Endothelial cell of umbilical vein (primary cell): Measurements from ENCODE around the gene IGF2R. TPM values are rescaled to one million over a fixed set of nuclear protein-coding genes. Genes with fewer than 3 reads are reported as not detected.

Source experiments
- BruUV-seq: library from RNA; stranded (reverse); fragments of 400-500 nt; replicated peaks from 2 replicates; lab custom pipeline; 2021; lab: Mats Ljungman, UMichigan
- CTCF ChIA-PET: fragments of 300-600, 350-600 bp; sonication (Branson Sonifier 250); formaldehyde crosslinking; loops from one replicate; lab custom pipeline; 2021; ENCODE audit warnings: antibody characterized with exemption, inconsistent platforms; lab: Charles Lee
- POLR2A ChIA-PET: fragments of 300-600, 350-600 bp; sonication (Branson Sonifier 250); formaldehyde crosslinking; loops from one replicate; lab custom pipeline; 2021; ENCODE audit warnings: antibody characterized with exemption, inconsistent platforms; lab: Charles Lee
- DNase-seq: peaks from one replicate; pipeline ENCODE4 v3.0.0-alpha.2; 2011; ENCODE audit warnings: low read depth, low spot score
- FAIRE-seq: peaks from 2 replicates; lab custom pipeline; 2011; peaks lifted over from hg19 to GRCh38; lab: Jason Lieb, UNC
- H2AFZ ChIP-seq: 2 replicates; pipeline ENCODE4 v1.6.0; 2012; ENCODE audit warnings: low read depth, low read length, control low read depth, inconsistent platforms
- H3K27ac ChIP-seq: 2 replicates; pipeline ENCODE4 v1.5.1; 2011; ENCODE audit warnings: low read depth, mild to moderate bottlenecking, control low read depth, low read length, moderate library complexity; ENCODE audit not compliant: insufficient read depth
- H3K27me3 ChIP-seq, 2 experiments: 2 replicates each; pipeline versions ENCODE4 v1.6.0 to v1.6.1; 2011; ENCODE audit warnings: low read length in 2 of 2, mixed read lengths in 1 of 2; ENCODE audit not compliant: control insufficient read depth in 2 of 2, insufficient read depth in 2 of 2
- H3K36me3 ChIP-seq, 2 experiments: 2 replicates in 1 of 2; 3 replicates in 1 of 2; pipeline ENCODE4 v1.5.1; 2011; ENCODE audit warnings: low read length in 2 of 2, mild to moderate bottlenecking in 1 of 2, moderate library complexity in 1 of 2; ENCODE audit not compliant: control insufficient read depth in 2 of 2, insufficient read depth in 2 of 2; ENCODE audit errors: extremely low read depth in 1 of 2
- H3K4me1 ChIP-seq: 3 replicates; pipeline ENCODE4 v1.5.1; 2011; ENCODE audit warnings: mild to moderate bottlenecking, low read length; ENCODE audit not compliant: control insufficient read depth, insufficient read depth; ENCODE audit errors: extremely low read depth
- H3K4me2 ChIP-seq: 2 replicates; pipeline ENCODE4 v1.6.1; 2011; ENCODE audit warnings: low read length, control low read depth, mixed read lengths; ENCODE audit not compliant: insufficient read depth
- H3K4me3 ChIP-seq, 3 experiments: fragments of 200-600 bp in 1 of 3; sonication (generic), shearing (Covaris generic) in 1 of 3; replicated peaks in 1 of 3; 2 replicates each; pipeline ENCODE4 v1.5.1; 2011 to 2016; ENCODE audit warnings: control low read depth in 3 of 3, low read length in 3 of 3, mild to moderate bottlenecking in 2 of 3, inconsistent platforms in 1 of 3, low read depth in 1 of 3, moderate library complexity in 1 of 3; ENCODE audit not compliant: insufficient read depth in 1 of 3
- H3K79me2 ChIP-seq: 2 replicates; pipeline ENCODE4 v1.6.0; 2012; ENCODE audit warnings: low read length, inconsistent platforms; ENCODE audit not compliant: control insufficient read depth, insufficient read depth
- H3K9ac ChIP-seq: replicated peaks from 2 replicates; pipeline ENCODE3; 2011; ENCODE audit warnings: low read length, control low read depth; ENCODE audit not compliant: insufficient read depth; ENCODE audit errors: extremely low read depth
- H3K9me1 ChIP-seq: replicated peaks from 3 replicates; pipeline ENCODE4 v1.6.0; 2011; ENCODE audit warnings: mild to moderate bottlenecking, low read length; ENCODE audit not compliant: control insufficient read depth, insufficient read depth; ENCODE audit errors: extremely low read depth
- H3K9me3 ChIP-seq: replicated peaks from 2 replicates; pipeline ENCODE4 v1.5.1; 2012; ENCODE audit warnings: low read length, inconsistent platforms; ENCODE audit not compliant: control insufficient read depth, insufficient read depth
- H4K20me1 ChIP-seq: replicated peaks from 2 replicates; pipeline ENCODE3; 2011; ENCODE audit warnings: mild to moderate bottlenecking, low read length; ENCODE audit not compliant: control insufficient read depth, insufficient read depth; ENCODE audit errors: extremely low read depth
- CTCF ChIP-seq, 2 donors: IDR thresholded peaks; 1 replicate in 1 of 2; 2 replicates in 1 of 2; pipeline ENCODE4 v1.5.1; 2011; ENCODE audit warnings: low read length in 2 of 2, mild to moderate bottlenecking in 2 of 2, moderate library complexity in 2 of 2, control low read depth in 1 of 2, inconsistent platforms in 1 of 2, low read depth in 1 of 2; ENCODE audit not compliant: insufficient read depth in 1 of 2; ENCODE audit errors: extremely low read depth in 1 of 2
- EZH2 ChIP-seq: IDR thresholded peaks from 2 replicates; pipeline ENCODE4 v1.6.1; 2012; ENCODE audit warnings: borderline replicate concordance, low read depth, mild to moderate bottlenecking, moderate library complexity, low read length, inconsistent platforms; ENCODE audit not compliant: severe bottlenecking
- FOS ChIP-seq: IDR thresholded peaks from 2 replicates; pipeline ENCODE4 v1.6.1; 2011; ENCODE audit warnings: mild to moderate bottlenecking, low read length, moderate library complexity, borderline replicate concordance; ENCODE audit not compliant: insufficient read depth
- GATA2 ChIP-seq: IDR thresholded peaks from 2 replicates; pipeline ENCODE4 v1.7.0; 2011; ENCODE audit warnings: low read depth, mild to moderate bottlenecking, moderate library complexity, mixed read lengths, low read length; ENCODE audit not compliant: insufficient read length, insufficient read depth
- JUN ChIP-seq: IDR thresholded peaks from 2 replicates; pipeline ENCODE4 v1.6.1; 2011; ENCODE audit warnings: borderline replicate concordance, low read depth; ENCODE audit not compliant: insufficient read length, insufficient read depth
- MAX ChIP-seq: IDR thresholded peaks from 2 replicates; pipeline ENCODE4 v1.6.1; 2011; ENCODE audit not compliant: insufficient read depth, insufficient read length
- MYC ChIP-seq: IDR thresholded peaks from one replicate; pipeline ENCODE4 v1.6.1; 2011; ENCODE audit warnings: mild to moderate bottlenecking, low read depth, low read length
- POLR2A ChIP-seq: IDR thresholded peaks from 2 replicates; pipeline ENCODE4 v1.6.1; 2012; ENCODE audit warnings: low read depth, mild to moderate bottlenecking, control low read depth, low read length
- POLR2AphosphoS5 ChIP-seq: IDR thresholded peaks from 2 replicates; pipeline ENCODE4 v1.6.1; 2012; ENCODE audit warnings: low read depth, mild to moderate bottlenecking, control low read depth, low read length, moderate library complexity; ENCODE audit not compliant: insufficient read depth
- dilution Hi-C: fragments of 300-500 bp; cut with MboI; formaldehyde crosslinking; loops from one replicate; pipeline ENCODE4 v1.15.0; 2019; ENCODE audit warnings: low sequenced_read_pairs; ENCODE audit not compliant: extremely low pct_ligation_motif_present
- intact Hi-C: fragments of 100-400 bp; cut with micrococcal nuclease; formaldehyde crosslinking; loops from one replicate; pipeline ENCODE4 v1.10.0; 2022
- polyA plus RNA-seq, 4 experiments: library from polyadenylated mRNA; depleted of rRNA in 3 of 4; stranded (reverse) in 3 of 4; unstranded in 1 of 4; fragments of >200 nt; gene quantifications; 2 replicates each; pipeline versions ENCODE4 v1.2.1 to v1.2.3, GENCODE V29; 2011 to 2012; ENCODE audit warnings: missing spikeins in 1 of 4
- total RNA-seq: library from RNA; stranded (reverse); gene quantifications from 2 replicates; pipeline ENCODE4 v1.2.3, GENCODE V29; 2021

The IGF2R gene
- total and polyA plus RNA-seq, 2 donors (not counting 3 experiments of a cell fraction or from before 2014, with no cell fraction given) = 16.3 to 60.2 TPM

- H4K20me1 ChIP-seq = no peaks in the 10 kb centered on the region
- FAIRE-seq (no peak), DNase-seq (no peak)
- H3K36me3 ChIP-seq = peaks cover 0 to 2% of the 10 kb centered on the region in 2 experiments
- no peaks in the 10 kb centered on the region for H3K4me1 ChIP-seq
- no peak overlapping the region for H3K4me3 ChIP-seq
- no peak overlapping the region for H3K27ac ChIP-seq
- H3K9ac ChIP-seq = no peak overlapping the region
- dilution Hi-C loops (no loop called here), intact Hi-C loops (no loop called here)
- no peaks in the 10 kb centered on the region for H3K9me3 ChIP-seq
- ChIA-PET POLR2A (no interaction called here), CTCF (no interaction called here)
- H3K4me2 ChIP-seq = no peak overlapping the region
- no peaks in the 10 kb centered on the region for H3K9me1 ChIP-seq
- TF ChIP-seq POLR2AphosphoS5 (no peak), CTCF (IDR thresholded peaks at IDR 0.05; ENCODE audit: extremely low read depth in 1 of 2, insufficient read depth in 1 of 2, low read depth in 1 of 2, low read length in 2 of 2) (no peak), MYC (no peak), GATA2 (no peak), JUN (no peak), EZH2 (no peak), FOS (no peak), POLR2A (no peak), MAX (no peak)
- no TSS peak for BruUV-seq
- no peaks in the 10 kb centered on the region for H3K27me3 ChIP-seq
- H2AFZ ChIP-seq = no peak overlapping the region
- peaks cover 2% of the 10 kb centered on the region for H3K79me2 ChIP-seq
Observed at GRCh38 chr6:159992366-159992765, 23.5 kb downstream of the IGF2R start.
